Stimulated activated CD4-positive, alpha-beta T cell treated with anti-CD3 and anti-CD28 coated beads, Interleukin-1b, Interleukin-23, amount 100 ng/mL, for 48 hours (primary cell): Measurements from ENCODE around the gene CYB5D1.

ENCODE experiments used
- DNase-seq: peaks from one replicate; pipeline ENCODE4 v3.0.0-alpha.2; 2020

Gene CYB5D1

DNA sequence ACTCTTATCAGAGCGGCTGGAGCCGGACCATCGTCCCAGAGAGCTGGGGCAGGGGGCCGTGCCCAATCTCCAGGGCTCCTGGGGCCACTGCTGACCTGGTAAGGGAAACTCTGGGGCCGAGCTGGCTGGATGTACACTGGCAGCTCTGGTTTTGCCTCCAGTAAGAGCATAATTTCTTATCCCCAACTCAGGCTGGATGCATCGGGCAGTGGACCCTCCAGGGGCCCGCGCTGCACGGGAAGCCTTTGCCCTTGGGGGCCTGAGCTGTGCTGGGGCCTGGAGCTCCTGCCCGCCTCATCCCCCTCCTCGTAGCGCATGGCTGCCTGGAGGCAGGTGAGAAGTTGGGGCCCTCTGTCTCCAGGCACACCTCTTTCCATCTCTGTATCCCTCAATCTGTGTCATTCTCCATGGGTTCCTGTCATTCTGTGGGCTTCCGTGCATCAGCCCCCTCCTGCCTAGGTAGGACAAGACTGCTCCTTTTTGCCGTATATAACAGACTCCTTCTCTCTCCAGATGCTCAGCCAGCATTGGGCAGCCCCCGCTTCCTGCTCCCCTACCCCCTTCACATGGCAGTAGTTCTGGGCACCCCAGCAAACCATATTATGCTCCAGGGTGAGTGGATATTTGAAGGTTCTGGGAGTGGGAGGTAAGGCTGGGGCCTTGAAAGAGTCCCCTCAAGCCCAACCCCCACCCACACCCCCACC is 12.3 kb upstream of the CYB5D1 start:
- no peak for DNase-seq

DNA sequence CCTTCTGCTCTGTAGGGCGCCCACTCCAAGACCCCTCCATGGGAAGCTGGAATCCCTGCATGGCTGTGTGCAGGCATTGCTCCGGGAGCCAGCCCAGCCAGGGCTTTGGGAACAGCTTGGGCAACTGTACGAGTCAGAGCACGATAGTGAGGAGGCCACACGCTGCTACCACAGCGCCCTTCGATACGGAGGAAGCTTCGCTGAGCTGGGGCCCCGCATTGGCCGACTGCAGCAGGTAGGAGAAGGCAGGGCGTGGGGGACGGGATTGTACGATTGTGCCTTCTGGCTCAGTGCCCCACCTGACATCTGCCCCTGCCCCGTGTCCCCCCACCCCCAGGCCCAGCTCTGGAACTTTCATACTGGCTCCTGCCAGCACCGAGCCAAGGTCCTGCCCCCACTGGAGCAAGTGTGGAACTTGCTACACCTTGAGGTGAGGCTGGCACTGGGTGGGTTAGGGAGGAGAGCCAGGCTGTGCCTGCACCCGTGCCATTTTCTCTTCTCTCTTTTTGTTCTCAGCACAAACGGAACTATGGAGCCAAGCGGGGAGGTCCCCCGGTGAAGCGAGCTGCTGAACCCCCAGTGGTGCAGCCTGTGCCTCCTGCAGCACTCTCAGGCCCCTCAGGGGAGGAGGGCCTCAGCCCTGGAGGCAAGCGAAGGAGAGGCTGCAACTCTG is 11.6 kb upstream of the CYB5D1 start:
- no peak for DNase-seq

GRCh38 chr17:7846765-7847661 is 10.8 kb upstream of the CYB5D1 start:
- no peak for DNase-seq

GRCh38 chr17:7848131-7848579 is 9.6 kb upstream of the CYB5D1 start:
- DNase-seq, result no peak

GRCh38 chr17:7848739-7849129 is 9.1 kb upstream of the CYB5D1 start:
- no peak for DNase-seq

- DNase-seq, result no peak
Observed at GRCh38 chr17:7849130-7849750, 8.6 kb upstream of the CYB5D1 start.

- no peak for DNase-seq
Observed at GRCh38 chr17:7849751-7850504, 7.9 kb upstream of the CYB5D1 start.

- DNase-seq, result no peak
Observed at GRCh38 chr17:7850701-7851437, 6.9 kb upstream of the CYB5D1 start.

DNA sequence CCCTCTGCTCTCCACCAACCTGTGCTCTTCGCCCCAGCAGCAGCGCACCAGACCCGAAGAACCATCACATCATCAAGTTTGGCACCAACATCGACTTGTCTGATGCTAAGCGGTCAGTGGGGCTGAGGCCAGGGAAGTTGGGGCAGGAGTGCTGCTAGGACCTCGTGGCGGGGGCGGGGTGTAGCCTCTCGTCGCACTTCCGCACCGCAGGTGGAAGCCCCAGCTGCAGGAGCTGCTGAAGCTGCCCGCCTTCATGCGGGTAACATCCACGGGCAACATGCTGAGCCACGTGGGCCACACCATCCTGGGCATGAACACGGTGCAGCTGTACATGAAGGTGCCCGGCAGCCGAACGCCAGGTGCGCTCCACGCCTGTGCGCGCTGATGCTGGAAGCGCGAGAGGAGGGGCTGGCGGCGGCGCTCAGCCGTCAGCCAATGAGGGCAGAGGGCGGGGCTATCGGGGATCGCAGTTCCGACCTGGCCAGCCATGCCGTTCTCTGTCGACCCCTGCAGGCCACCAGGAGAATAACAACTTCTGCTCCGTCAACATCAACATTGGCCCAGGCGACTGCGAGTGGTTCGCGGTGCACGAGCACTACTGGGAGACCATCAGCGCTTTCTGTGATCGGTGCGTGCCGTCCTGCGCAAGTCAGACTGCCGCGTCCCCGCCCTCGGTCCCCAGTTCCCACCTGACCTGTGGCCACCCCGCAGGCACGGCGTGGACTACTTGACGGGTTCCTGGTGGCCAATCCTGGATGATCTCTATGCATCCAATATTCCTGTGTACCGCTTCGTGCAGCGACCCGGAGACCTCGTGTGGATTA is 6.2 kb upstream of the CYB5D1 start:
- DNase-seq, result peak; percentile 92

DNA sequence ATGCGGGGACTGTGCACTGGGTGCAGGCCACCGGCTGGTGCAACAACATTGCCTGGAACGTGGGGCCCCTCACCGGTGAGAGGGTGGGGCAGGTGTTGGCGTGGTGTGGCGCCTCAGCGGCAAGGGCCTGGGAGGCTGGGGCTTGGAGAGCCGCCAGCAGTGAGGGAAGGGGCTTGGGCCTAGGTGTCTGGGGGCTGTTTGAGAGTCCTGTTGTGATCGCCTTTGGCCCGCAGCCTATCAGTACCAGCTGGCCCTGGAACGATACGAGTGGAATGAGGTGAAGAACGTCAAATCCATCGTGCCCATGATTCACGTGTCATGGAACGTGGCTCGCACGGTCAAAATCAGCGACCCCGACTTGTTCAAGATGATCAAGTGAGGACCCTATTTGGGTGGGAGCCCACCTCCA is 5.5 kb upstream of the CYB5D1 start:
- DNase-seq, result no peak

GRCh38 chr17:7852919-7853690 is 4.7 kb upstream of the CYB5D1 start:
- no peak for DNase-seq

DNA sequence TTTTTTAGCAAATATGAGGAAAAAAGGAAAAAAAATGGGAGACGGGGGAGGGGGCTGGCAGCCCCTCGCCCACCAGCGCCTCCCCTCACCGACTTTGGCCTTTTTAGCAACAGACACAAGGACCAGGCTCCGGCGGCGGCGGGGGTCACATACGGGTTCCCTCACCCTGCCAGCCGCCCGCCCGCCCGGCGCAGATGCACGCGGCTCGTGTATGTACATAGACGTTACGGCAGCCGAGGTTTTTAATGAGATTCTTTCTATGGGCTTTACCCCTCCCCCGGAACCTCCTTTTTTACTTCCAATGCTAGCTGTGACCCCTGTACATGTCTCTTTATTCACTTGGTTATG is 4.1 kb upstream of the CYB5D1 start:
- DNase-seq, result no peak

- no peak for DNase-seq
Observed at GRCh38 chr17:7854078-7854777, 3.6 kb upstream of the CYB5D1 start.

DNA sequence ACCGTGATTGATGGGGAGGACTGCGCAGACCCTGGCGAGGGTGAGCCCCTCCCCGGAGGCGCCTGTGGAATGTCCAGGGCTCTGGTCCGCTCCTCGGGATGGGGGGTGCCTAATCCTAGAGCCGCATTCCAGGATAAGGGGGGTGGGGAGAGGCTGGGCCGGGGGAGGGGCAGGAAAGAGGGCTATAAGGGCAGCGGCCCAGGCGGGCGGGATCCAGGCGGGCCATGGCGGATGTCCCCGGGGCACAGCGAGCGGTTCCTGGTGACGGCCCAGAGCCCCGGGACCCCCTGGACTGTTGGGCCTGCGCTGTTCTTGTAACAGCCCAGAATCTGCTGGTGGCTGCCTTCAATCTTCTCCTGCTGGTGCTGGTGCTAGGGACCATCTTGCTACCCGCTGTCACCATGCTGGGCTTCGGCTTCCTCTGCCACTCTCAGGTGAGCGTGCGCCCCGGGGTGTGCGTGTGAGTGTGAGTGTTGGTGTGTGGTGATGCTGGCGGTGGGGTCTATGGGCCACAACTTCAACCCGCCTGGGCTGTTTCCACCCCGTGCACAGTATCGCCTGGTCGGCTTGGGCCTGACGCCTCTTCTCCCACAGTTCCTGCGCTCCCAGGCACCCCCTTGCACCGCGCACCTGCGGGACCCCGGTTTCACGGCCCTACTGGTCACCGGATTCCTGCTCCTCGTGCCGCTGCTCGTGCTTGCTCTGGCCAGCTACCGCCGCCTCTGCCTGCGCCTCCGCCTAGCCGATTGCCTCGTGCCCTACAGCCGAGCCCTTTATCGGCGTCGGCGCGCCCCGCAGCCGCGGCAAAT is 2.7 kb upstream of the CYB5D1 start, which contains the start of gene TMEM88:
TSS of gene TMEM88 (plus strand) at position 216 of the 809 bp plus-strand sequence. CDS start at position 225, 9 bp downstream.
- no peak for DNase-seq

GRCh38 chr17:7855660-7856010 is 2.2 kb upstream of the CYB5D1 start:
- DNase-seq, result no peak

GRCh38 chr17:7856011-7856810 is 1.6 kb upstream of the CYB5D1 start:
- DNase-seq, result no peak
